HepG2 (cell line): ENCODE data around the gene STUM. TPM values are rescaled to one million over a fixed set of nuclear protein-coding genes. Genes with fewer than 3 reads are reported as not detected.

Source experiments
- AHDC1 ChIP-seq: sonication (generic); formaldehyde crosslinking; IDR thresholded peaks from 2 replicates; pipeline ENCODE4 v1.5.1; 2020; ENCODE audit warnings: mild to moderate bottlenecking, missing genetic modification reagents, borderline replicate concordance
- CREB1 ChIP-seq, 2 experiments: fragments of 450-650 bp in 1 of 2; IDR thresholded peaks; 2 replicates each; pipeline ENCODE4 v1.6.1; 2016 to 2017; ENCODE audit warnings: control low read depth in 1 of 2, mild to moderate bottlenecking in 1 of 2, missing compliant biosample characterization in 1 of 2, missing genetic modification characterization in 1 of 2
- ELF3 ChIP-seq: IDR thresholded peaks from 2 replicates; pipeline ENCODE4 v1.6.1; 2016; ENCODE audit warnings: missing genetic modification reagents, missing compliant biosample characterization
- MED1 ChIP-seq: sonication (generic); formaldehyde crosslinking; IDR thresholded peaks from 2 replicates; pipeline ENCODE4 v1.4.0; 2020; ENCODE audit warnings: missing genetic modification reagents
- NR2F2 ChIP-seq: IDR thresholded peaks from 2 replicates; pipeline ENCODE4 v1.6.1; 2012; ENCODE audit warnings: low read depth, inconsistent platforms, borderline replicate concordance
- POLR2A ChIP-seq, 2 experiments: IDR thresholded peaks; 2 replicates each; pipeline ENCODE4 v1.6.1; 2011; ENCODE audit warnings: low read depth in 2 of 2, low read length in 2 of 2, mild to moderate bottlenecking in 1 of 2, moderate library complexity in 1 of 2; ENCODE audit not compliant: insufficient read depth in 1 of 2
- POLR2AphosphoS5 ChIP-seq: IDR thresholded peaks from 2 replicates; pipeline ENCODE4 v1.6.1; 2012; ENCODE audit warnings: low read depth, low read length
- RXRB ChIP-seq: IDR thresholded peaks from 2 replicates; pipeline ENCODE4 v1.6.1; 2016; ENCODE audit warnings: borderline replicate concordance, missing genetic modification reagents, missing compliant biosample characterization
- ZFP36 ChIP-seq: fragments of 150-350 bp; IDR thresholded peaks from 2 replicates; pipeline ENCODE4 v1.6.1; 2018; ENCODE audit warnings: borderline replicate concordance, low read length, low read depth; ENCODE audit not compliant: partially characterized antibody
- ZNF878 ChIP-seq: sonication (generic); formaldehyde crosslinking; IDR thresholded peaks from 2 replicates; pipeline ENCODE4 v1.8.1; 2023; ENCODE audit warnings: mild to moderate bottlenecking, missing genetic modification reagents, moderate library complexity
- ZNF883 ChIP-seq: sonication (generic); formaldehyde crosslinking; IDR thresholded peaks from 2 replicates; pipeline ENCODE4 v1.5.1; 2020; ENCODE audit warnings: mild to moderate bottlenecking, missing genetic modification reagents; ENCODE audit errors: not compliant biosample characterization
- ZSCAN9 ChIP-seq: IDR thresholded peaks from 2 replicates; pipeline ENCODE4 v1.6.1; 2016; ENCODE audit warnings: borderline replicate concordance
- polyA plus RNA-seq, 8 experiments: library from polyadenylated mRNA; depleted of rRNA in 3 of 8; stranded (reverse) in 7 of 8; unstranded in 1 of 8; fragments of >200 nt; fragmentation: Illumina TruSeq in 4 of 8; extraction: Trizol in 4 of 8; gene quantifications; 2 replicates each; pipeline versions ENCODE4 v1.2.1 to v1.2.3, GENCODE V29; 2011 to 2016; ENCODE audit warnings: low read depth in 4 of 8, missing spikeins in 1 of 8, mixed read lengths in 1 of 8; ENCODE audit not compliant: insufficient read depth in 1 of 8
- total RNA-seq, 5 experiments: library from RNA; depleted of rRNA; stranded (reverse); fragments of >200 nt; fragmentation: Illumina TruSeq; extraction: Trizol; gene quantifications; 2 replicates each; pipeline ENCODE4 v1.2.3, GENCODE V29; 2016; ENCODE audit warnings: low read depth in 1 of 5
- TF ChIP-seq, protein P1 (sequence below): sonication (generic); formaldehyde crosslinking; IDR thresholded peaks from 2 replicates; pipeline ENCODE4 v1.5.1; 2020; ENCODE audit warnings: mild to moderate bottlenecking, moderate library complexity, missing genetic modification reagents
- TF ChIP-seq, protein P2 (sequence below): sonication (generic); formaldehyde crosslinking; IDR thresholded peaks from 2 replicates; pipeline ENCODE4 v1.8.0; 2022; ENCODE audit warnings: missing genetic modification reagents, mild to moderate bottlenecking, inconsistent platforms, borderline replicate concordance
- TF ChIP-seq, protein P3 (sequence below): sonication (generic); formaldehyde crosslinking; IDR thresholded peaks from 2 replicates; pipeline ENCODE4 v1.5.0; 2020; ENCODE audit warnings: mild to moderate bottlenecking, missing genetic modification reagents, borderline replicate concordance

STUM gene
- total and polyA plus RNA-seq, 2 of the 13 experiments (the other 11 are each of a cell fraction or from before 2014, with no cell fraction given) = not detected

DNA sequence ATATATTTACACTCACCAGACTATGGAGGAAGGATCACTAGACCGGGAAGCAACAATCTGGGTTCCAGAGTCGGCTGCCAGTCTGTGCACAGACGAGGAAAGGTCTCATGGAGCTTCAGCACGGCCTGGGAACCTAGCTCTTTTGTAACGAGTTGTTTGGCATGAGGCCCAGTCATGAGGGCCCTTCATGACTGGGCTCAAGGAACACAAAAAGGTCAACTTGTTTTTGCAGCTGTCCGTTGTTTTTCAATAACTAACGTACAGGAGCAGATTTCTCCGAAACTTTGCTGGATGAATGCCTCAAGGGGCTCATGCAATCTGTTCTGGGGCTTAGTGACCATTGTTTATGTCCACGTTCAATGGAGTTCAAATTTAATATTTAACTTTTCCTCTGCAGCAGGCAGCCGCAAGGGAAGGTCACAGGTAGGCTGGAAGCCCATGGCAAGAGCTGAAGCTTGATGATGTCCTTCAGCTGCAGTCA lies 5.9 kb upstream of the STUM start (continued):
- TF ChIP-seq, protein P1, sequence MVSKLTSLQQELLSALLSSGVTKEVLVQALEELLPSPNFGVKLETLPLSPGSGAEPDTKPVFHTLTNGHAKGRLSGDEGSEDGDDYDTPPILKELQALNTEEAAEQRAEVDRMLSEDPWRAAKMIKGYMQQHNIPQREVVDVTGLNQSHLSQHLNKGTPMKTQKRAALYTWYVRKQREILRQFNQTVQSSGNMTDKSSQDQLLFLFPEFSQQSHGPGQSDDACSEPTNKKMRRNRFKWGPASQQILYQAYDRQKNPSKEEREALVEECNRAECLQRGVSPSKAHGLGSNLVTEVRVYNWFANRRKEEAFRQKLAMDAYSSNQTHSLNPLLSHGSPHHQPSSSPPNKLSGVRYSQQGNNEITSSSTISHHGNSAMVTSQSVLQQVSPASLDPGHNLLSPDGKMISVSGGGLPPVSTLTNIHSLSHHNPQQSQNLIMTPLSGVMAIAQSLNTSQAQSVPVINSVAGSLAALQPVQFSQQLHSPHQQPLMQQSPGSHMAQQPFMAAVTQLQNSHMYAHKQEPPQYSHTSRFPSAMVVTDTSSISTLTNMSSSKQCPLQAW = peak; percentile 52; the same call in 1 of the 2 replicates
- TF ChIP-seq ZSCAN9 (CRISPR knock-in tag) (no peak), ZFP36 (no peak), ELF3 (CRISPR knock-in tag) (0 out of 2 replicates have a peak, but pooled peaks have one; percentile 55), ZNF883 (CRISPR knock-in tag) (no peak), ZNF878 (no peak), AHDC1 (CRISPR knock-in tag) (peak; percentile 62; the same call in 1 of the 2 replicates), CREB1 (IDR thresholded peaks at IDR 0.05) (no peak), CREB1 (CRISPR knock-in tag; IDR thresholded peaks at IDR 0.05) (no peak), RXRB (CRISPR knock-in tag) (peak; percentile 79; the same call in 1 of the 2 replicates), POLR2A (IDR thresholded peaks at IDR 0.05; ENCODE audit: insufficient read depth in 1 of 2, low read depth in 2 of 2, low read length in 2 of 2) (no peak), MED1 (CRISPR knock-in tag) (peak; percentile 27; the same call in 1 of the 2 replicates), NR2F2 (0 out of 2 replicates have a peak, but pooled peaks have one; percentile 25), POLR2AphosphoS5 (no peak)
- TF ChIP-seq, protein P2, sequence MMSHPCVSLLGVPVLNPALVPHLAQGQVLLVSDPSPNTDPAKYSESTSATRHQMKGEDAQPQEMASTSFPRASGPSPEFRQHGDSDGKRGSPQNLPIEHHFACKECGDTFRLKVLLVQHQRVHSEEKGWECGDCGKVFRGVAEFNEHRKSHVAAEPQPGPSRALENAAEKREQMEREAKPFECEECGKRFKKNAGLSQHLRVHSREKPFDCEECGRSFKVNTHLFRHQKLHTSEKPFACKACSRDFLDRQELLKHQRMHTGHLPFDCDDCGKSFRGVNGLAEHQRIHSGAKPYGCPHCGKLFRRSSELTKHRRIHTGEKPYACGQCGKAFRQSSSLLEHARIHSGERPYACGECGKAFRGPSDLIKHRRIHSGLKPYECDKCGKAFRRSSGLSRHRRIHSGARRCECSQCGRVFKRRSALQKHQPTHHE (CRISPR knock-in tag) = no peak
- TF ChIP-seq, protein P3, sequence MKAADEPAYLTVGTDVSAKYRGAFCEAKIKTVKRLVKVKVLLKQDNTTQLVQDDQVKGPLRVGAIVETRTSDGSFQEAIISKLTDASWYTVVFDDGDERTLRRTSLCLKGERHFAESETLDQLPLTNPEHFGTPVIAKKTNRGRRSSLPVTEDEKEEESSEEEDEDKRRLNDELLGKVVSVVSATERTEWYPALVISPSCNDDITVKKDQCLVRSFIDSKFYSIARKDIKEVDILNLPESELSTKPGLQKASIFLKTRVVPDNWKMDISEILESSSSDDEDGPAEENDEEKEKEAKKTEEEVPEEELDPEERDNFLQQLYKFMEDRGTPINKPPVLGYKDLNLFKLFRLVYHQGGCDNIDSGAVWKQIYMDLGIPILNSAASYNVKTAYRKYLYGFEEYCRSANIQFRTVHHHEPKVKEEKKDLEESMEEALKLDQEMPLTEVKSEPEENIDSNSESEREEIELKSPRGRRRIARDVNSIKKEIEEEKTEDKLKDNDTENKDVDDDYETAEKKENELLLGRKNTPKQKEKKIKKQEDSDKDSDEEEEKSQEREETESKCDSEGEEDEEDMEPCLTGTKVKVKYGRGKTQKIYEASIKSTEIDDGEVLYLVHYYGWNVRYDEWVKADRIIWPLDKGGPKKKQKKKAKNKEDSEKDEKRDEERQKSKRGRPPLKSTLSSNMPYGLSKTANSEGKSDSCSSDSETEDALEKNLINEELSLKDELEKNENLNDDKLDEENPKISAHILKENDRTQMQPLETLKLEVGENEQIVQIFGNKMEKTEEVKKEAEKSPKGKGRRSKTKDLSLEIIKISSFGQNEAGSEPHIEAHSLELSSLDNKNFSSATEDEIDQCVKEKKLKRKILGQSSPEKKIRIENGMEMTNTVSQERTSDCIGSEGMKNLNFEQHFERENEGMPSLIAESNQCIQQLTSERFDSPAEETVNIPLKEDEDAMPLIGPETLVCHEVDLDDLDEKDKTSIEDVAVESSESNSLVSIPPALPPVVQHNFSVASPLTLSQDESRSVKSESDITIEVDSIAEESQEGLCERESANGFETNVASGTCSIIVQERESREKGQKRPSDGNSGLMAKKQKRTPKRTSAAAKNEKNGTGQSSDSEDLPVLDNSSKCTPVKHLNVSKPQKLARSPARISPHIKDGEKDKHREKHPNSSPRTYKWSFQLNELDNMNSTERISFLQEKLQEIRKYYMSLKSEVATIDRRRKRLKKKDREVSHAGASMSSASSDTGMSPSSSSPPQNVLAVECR (CRISPR knock-in tag) = peak; percentile 29; the same call in 1 of the 2 replicates
